KMS-11 (cell line): ENCODE data around the gene INTS7.

ENCODE experiments used
- H2AFZ ChIP-seq: fragments of 200-600 bp; sonication (generic); 2 replicates; pipeline ENCODE4 v1.6.1; 2016; ENCODE audit warnings: antibody characterized with exemption, mixed run types, low read depth
- H3K27ac ChIP-seq: fragments of 200-600 bp; sonication (generic); 2 replicates; pipeline ENCODE4 v1.6.1; 2016; ENCODE audit warnings: mild to moderate bottlenecking, mixed run types
- H3K27me3 ChIP-seq: fragments of 200-600 bp; sonication (generic); 2 replicates; pipeline ENCODE4 v1.6.1; 2017; ENCODE audit warnings: mild to moderate bottlenecking, low read depth, mixed run types, moderate library complexity; ENCODE audit not compliant: insufficient read depth
- H3K36me3 ChIP-seq: fragments of 200-600 bp; sonication (generic); 2 replicates; pipeline ENCODE4 v1.6.1; 2017; ENCODE audit warnings: mild to moderate bottlenecking, mixed run types; ENCODE audit not compliant: insufficient read depth
- H3K4me1 ChIP-seq: fragments of 200-600 bp; sonication (generic); 2 replicates; pipeline ENCODE4 v1.6.1; 2016; ENCODE audit warnings: mild to moderate bottlenecking, low read depth, mixed run types; ENCODE audit not compliant: poor library complexity, severe bottlenecking
- H3K4me2 ChIP-seq: fragments of 200-600 bp; sonication (generic); 2 replicates; pipeline ENCODE4 v1.7.0; 2016; ENCODE audit warnings: mild to moderate bottlenecking, mixed run types
- H3K4me3 ChIP-seq: fragments of 200-600 bp; sonication (generic); IDR thresholded peaks from 2 replicates; pipeline ENCODE4 v1.6.1; 2017; ENCODE audit warnings: low read depth, low read length, mixed read lengths; ENCODE audit not compliant: insufficient read depth
- H3K79me2 ChIP-seq: fragments of 200-600 bp; sonication (generic); 2 replicates; pipeline ENCODE4 v1.6.1; 2016; ENCODE audit warnings: low read depth, mixed run types; ENCODE audit not compliant: insufficient read depth
- H3K9ac ChIP-seq: fragments of 200-600 bp; sonication (generic); 2 replicates; pipeline ENCODE4 v1.6.1; 2016; ENCODE audit warnings: mild to moderate bottlenecking, mixed run types
- H4K20me1 ChIP-seq: fragments of 200-600 bp; sonication (generic); 2 replicates; pipeline ENCODE4 v1.6.1; 2016; ENCODE audit warnings: mild to moderate bottlenecking, mixed run types; ENCODE audit not compliant: insufficient read depth
- CTCF ChIP-seq: fragments of 200-600 bp; sonication (generic); conservative IDR thresholded peaks from 2 replicates; pipeline ENCODE4 v1.6.1; 2017; ENCODE audit warnings: low read depth, mild to moderate bottlenecking, antibody characterized with exemption, low read length, moderate library complexity, mixed read lengths

Gene INTS7

GRCh38 chr1:211951856-211952255 lies 83.5 kb downstream of the INTS7 start:
- Histone ChIP-seq H3K9ac (no peak overlapping the region), H3K36me3 (no peaks in the 10 kb centered on the region)

GRCh38 chr1:211948377-211948776 lies 87.0 kb downstream of the INTS7 start:
- H3K4me2 ChIP-seq = no peak overlapping the region
- no peaks in the 10 kb centered on the region for H3K27me3 ChIP-seq
- no peak overlapping the region for H3K27ac ChIP-seq
- H2AFZ ChIP-seq = no peak overlapping the region
- H3K79me2 ChIP-seq = no peaks in the 10 kb centered on the region
- no peak for TF ChIP-seq CTCF
- H3K4me1 ChIP-seq = peaks cover 14% of the 10 kb centered on the region
- no peaks in the 10 kb centered on the region for H3K36me3 ChIP-seq
- H3K9ac ChIP-seq = no peak overlapping the region
- H4K20me1 ChIP-seq = no peaks in the 10 kb centered on the region
- H3K4me3 ChIP-seq = no peak overlapping the region

More at GRCh38 chr1:211951856-211952255, 83.5 kb downstream of the INTS7 start:
- H2AFZ ChIP-seq = no peak overlapping the region
- H3K4me1 ChIP-seq = peaks cover 14% of the 10 kb centered on the region
- no peak for TF ChIP-seq CTCF
- no peaks in the 10 kb centered on the region for H3K27me3 ChIP-seq
- H3K4me3 ChIP-seq = no peak overlapping the region
- peak overlapping the region; percentile 7; the same call in 1 of the 2 replicates for H3K4me2 ChIP-seq
- H4K20me1 ChIP-seq = no peaks in the 10 kb centered on the region
- no peak overlapping the region for H3K27ac ChIP-seq
- H3K79me2 ChIP-seq = no peaks in the 10 kb centered on the region

- TF ChIP-seq CTCF = no peak
- no peaks in the 10 kb centered on the region for H3K27me3 ChIP-seq
- no peak overlapping the region for H2AFZ ChIP-seq
- no peaks in the 10 kb centered on the region for H3K79me2 ChIP-seq
- H3K4me2 ChIP-seq = no peak overlapping the region
- H3K4me1 ChIP-seq = peaks cover 11% of the 10 kb centered on the region
- H3K4me3 ChIP-seq = no peak overlapping the region
- no peak overlapping the region for H3K27ac ChIP-seq
- no peak overlapping the region for H3K9ac ChIP-seq
- H3K36me3 ChIP-seq = no peaks in the 10 kb centered on the region
- H4K20me1 ChIP-seq = no peaks in the 10 kb centered on the region
These were observed 87.7 kb downstream of the INTS7 start for GRCh38 chr1:211947396-211948295.

- no peaks in the 10 kb centered on the region for H3K36me3 ChIP-seq
- H3K4me2 ChIP-seq = no peak overlapping the region
- H3K4me1 ChIP-seq = peaks cover 18% of the 10 kb centered on the region
- H2AFZ ChIP-seq = no peak overlapping the region
- H3K4me3 ChIP-seq = no peak overlapping the region
- H3K9ac ChIP-seq = no peak overlapping the region
- no peak for TF ChIP-seq CTCF
- H3K27me3 ChIP-seq = no peaks in the 10 kb centered on the region
- no peaks in the 10 kb centered on the region for H3K79me2 ChIP-seq
- no peaks in the 10 kb centered on the region for H4K20me1 ChIP-seq
- no peak overlapping the region for H3K27ac ChIP-seq
These were observed 90.4 kb downstream of the INTS7 start for GRCh38 chr1:211944733-211945500.
